DOHH2 (cell line): ENCODE data around the gene FSTL4.

Experiments
- H3F3A ChIP-seq: fragments of 200-600 bp; sonication (generic), shearing (Covaris generic); 2 replicates; pipeline ENCODE4 v1.6.0; 2016; ENCODE audit warnings: antibody characterized with exemption, mild to moderate bottlenecking; ENCODE audit not compliant: control insufficient read depth, insufficient read depth
- H3K27ac ChIP-seq: fragments of 200-600 bp; sonication (generic); 2 replicates; pipeline ENCODE4 v1.5.1; 2014; ENCODE audit warnings: low read depth, mild to moderate bottlenecking, low read length, moderate library complexity
- H3K27me3 ChIP-seq: fragments of 200-600 bp; sonication (generic); 2 replicates; pipeline ENCODE4 v1.6.1; 2014; ENCODE audit warnings: mild to moderate bottlenecking, low read length, mixed read lengths; ENCODE audit not compliant: control insufficient read depth
- H3K36me3 ChIP-seq: fragments of 200-600 bp; sonication (generic); 2 replicates; pipeline ENCODE4 v1.6.1; 2014; ENCODE audit warnings: mild to moderate bottlenecking, low read length, moderate library complexity, mixed read lengths; ENCODE audit not compliant: control insufficient read depth
- H3K4me1 ChIP-seq: fragments of 200-600 bp; sonication (generic); 2 replicates; pipeline ENCODE4 v1.6.1; 2014; ENCODE audit warnings: mild to moderate bottlenecking, low read length, mixed read lengths; ENCODE audit not compliant: control insufficient read depth
- H3K4me2 ChIP-seq: fragments of 200-600 bp; sonication (generic); 2 replicates; pipeline ENCODE4 v1.6.0; 2014; ENCODE audit warnings: mild to moderate bottlenecking, low read length, moderate library complexity
- H3K4me3 ChIP-seq: fragments of 200-600 bp; sonication (generic); 2 replicates; pipeline ENCODE4 v1.5.1; 2014; ENCODE audit warnings: mild to moderate bottlenecking, low read length, mixed read lengths
- H3K79me2 ChIP-seq: fragments of 200-600 bp; sonication (generic); 2 replicates; pipeline ENCODE4 v1.6.1; 2014; ENCODE audit warnings: mild to moderate bottlenecking, low read length, mixed read lengths; ENCODE audit not compliant: control insufficient read depth
- H3K9me2 ChIP-seq: fragments of 200-600 bp; sonication (generic); replicated peaks from 2 replicates; pipeline ENCODE4 v1.6.1; 2014; ENCODE audit warnings: mild to moderate bottlenecking, low read length, mixed read lengths; ENCODE audit not compliant: control insufficient read depth
- H3K9me3 ChIP-seq: fragments of 200-600 bp; sonication (generic); 2 replicates; pipeline ENCODE4 v1.6.1; 2014; ENCODE audit warnings: antibody characterized with exemption, low read length, mixed read lengths; ENCODE audit not compliant: control insufficient read depth, insufficient read depth
- H4K20me1 ChIP-seq: fragments of 200-600 bp; sonication (generic); 2 replicates; pipeline ENCODE4 v1.6.0; 2014; ENCODE audit warnings: low read depth, mild to moderate bottlenecking, antibody characterized with exemption, low read length, moderate library complexity; ENCODE audit not compliant: control insufficient read depth, insufficient read depth
- CTCF ChIP-seq: fragments of 200-600 bp; sonication (generic); IDR thresholded peaks from one replicate; pipeline ENCODE4 v1.5.1; 2014; ENCODE audit warnings: antibody characterized with exemption, mild to moderate bottlenecking, low read depth, low read length; ENCODE audit not compliant: poor library complexity, severe bottlenecking
- EZH2phosphoT487 ChIP-seq: fragments of 200-600 bp; sonication (generic); IDR thresholded peaks from 2 replicates; pipeline ENCODE4 v1.6.1; 2017; ENCODE audit warnings: borderline replicate concordance, mild to moderate bottlenecking, antibody characterized with exemption, low read length, moderate library complexity, mixed read lengths

Gene FSTL4

GRCh38 chr5:133376986-133377385 is 235.4 kb downstream of the FSTL4 start:
- peaks cover 12% of the 10 kb centered on the region for H3K9me3 ChIP-seq
- no peak overlapping the region for H3K27ac ChIP-seq
- H3K36me3 ChIP-seq = no peaks in the 10 kb centered on the region
- H3K4me3 ChIP-seq = no peak overlapping the region
- no peaks in the 10 kb centered on the region for H3K4me1 ChIP-seq
- peaks cover 25% of the 10 kb centered on the region; the same call in 1 of the 2 replicates for H3K27me3 ChIP-seq
- H3K4me2 ChIP-seq = no peak overlapping the region
- TF ChIP-seq EZH2phosphoT487 (no peak), CTCF (no peak)
- H3K9me2 ChIP-seq = no peaks in the 10 kb centered on the region
- no peaks in the 10 kb centered on the region for H4K20me1 ChIP-seq
- no peaks in the 10 kb centered on the region for H3K79me2 ChIP-seq
- H3F3A ChIP-seq = no peaks in the 10 kb centered on the region

- Histone ChIP-seq H3K27me3 (peaks cover 22% of the 10 kb centered on the region; the same call in 1 of the 2 replicates), H3K36me3 (no peaks in the 10 kb centered on the region), H3K9me2 (no peaks in the 10 kb centered on the region), H3K4me2 (no peak overlapping the region), H3K9me3 (peaks cover 12% of the 10 kb centered on the region), H3K27ac (no peak overlapping the region), H3K4me1 (no peaks in the 10 kb centered on the region), H4K20me1 (no peaks in the 10 kb centered on the region), H3K4me3 (no peak overlapping the region), H3K79me2 (no peaks in the 10 kb centered on the region), H3F3A (no peaks in the 10 kb centered on the region)
- TF ChIP-seq CTCF (no peak), EZH2phosphoT487 (no peak)
Observed at GRCh38 chr5:133373121-133373870, 239.0 kb downstream of the FSTL4 start.

GRCh38 chr5:133372293-133372937 is 239.9 kb downstream of the FSTL4 start:
- no peaks in the 10 kb centered on the region for H3K36me3 ChIP-seq
- no peak for TF ChIP-seq EZH2phosphoT487
- TF ChIP-seq CTCF = no peak
- no peaks in the 10 kb centered on the region for H4K20me1 ChIP-seq
- no peaks in the 10 kb centered on the region for H3K4me1 ChIP-seq
- no peaks in the 10 kb centered on the region for H3F3A ChIP-seq
- H3K27ac ChIP-seq = no peak overlapping the region
- H3K79me2 ChIP-seq = no peaks in the 10 kb centered on the region
- no peaks in the 10 kb centered on the region for H3K9me2 ChIP-seq
- H3K4me2 ChIP-seq = no peak overlapping the region
- H3K4me3 ChIP-seq = no peak overlapping the region
- H3K27me3 ChIP-seq = peaks cover 23% of the 10 kb centered on the region; the same call in 1 of the 2 replicates
- H3K9me3 ChIP-seq = peaks cover 6% of the 10 kb centered on the region
